DMS153 treated with DMSO at 0.1 percent for 48 hours (cell line): ENCODE data around the gene CEP57L1.
"Not testable (repeated sequence)": the region's sequence is repeated elsewhere in the genome, so short reads cannot be mapped to it uniquely, and the experiment has no call there.

Experiments used
- DNase-seq: peaks from one replicate; lab custom pipeline; 2025; ENCODE audit not compliant: unreplicated experiment; lab: John Stamatoyannopoulos, UW

Gene CEP57L1

GRCh38 chr6:109166673-109167072 lies 71.4 kb downstream of the CEP57L1 start:
- no peak for DNase-seq

GRCh38 chr6:109167562-109167961 lies 72.3 kb downstream of the CEP57L1 start:
- no peak for DNase-seq

GRCh38 chr6:109170333-109170732 lies 75.0 kb downstream of the CEP57L1 start:
- DNase-seq = no peak

GRCh38 chr6:109172101-109172746 lies 76.9 kb downstream of the CEP57L1 start:
- DNase-seq = no peak

DNA sequence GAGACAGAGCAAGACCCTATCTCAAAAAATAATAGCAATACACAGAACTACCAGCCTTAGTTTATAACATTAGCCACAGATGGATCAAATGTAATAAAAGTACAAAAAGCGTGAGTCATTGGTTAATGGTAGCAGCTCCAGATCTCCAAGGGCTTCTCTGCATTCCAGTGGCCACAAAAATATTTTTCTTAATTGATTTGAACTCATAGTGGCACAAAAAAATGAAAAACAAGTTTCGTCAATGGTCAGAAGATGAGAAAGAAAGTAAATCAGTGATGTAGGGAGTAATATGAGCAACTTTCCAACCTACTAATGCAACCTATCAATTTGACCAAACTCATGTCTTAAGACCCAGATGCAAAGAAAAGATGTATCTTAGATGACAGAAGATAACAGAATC lies 79.6 kb downstream of the CEP57L1 start:
- no peak for DNase-seq

GRCh38 chr6:109178921-109179320 lies 83.6 kb downstream of the CEP57L1 start:
- DNase-seq = no peak

GRCh38 chr6:109179507-109179906 lies 84.2 kb downstream of the CEP57L1 start:
- no peak for DNase-seq

GRCh38 chr6:109182578-109182977 lies 87.3 kb downstream of the CEP57L1 start:
- DNase-seq = no peak

GRCh38 chr6:109183109-109183650 lies 87.9 kb downstream of the CEP57L1 start:
- peak; percentile 17 for DNase-seq

DNA sequence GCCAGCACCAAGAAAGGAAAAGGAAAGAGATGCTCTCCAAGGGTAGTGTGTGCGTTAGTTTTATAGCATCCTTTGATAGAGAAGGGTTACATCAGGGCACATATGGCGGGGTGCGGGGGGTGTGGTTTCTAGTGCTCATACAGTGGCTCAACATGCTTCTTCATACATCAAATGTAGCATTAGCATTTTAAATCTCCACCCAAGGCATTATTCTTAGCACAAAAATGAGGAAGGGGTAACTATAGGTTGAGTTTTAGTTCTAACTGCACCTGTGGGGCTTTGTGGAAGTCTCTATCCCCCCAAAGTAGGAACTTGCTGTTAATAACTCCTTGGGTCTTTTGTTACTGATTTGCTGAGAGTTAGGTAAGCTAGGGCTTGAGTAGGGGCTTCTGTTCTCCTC lies 89.3 kb downstream of the CEP57L1 start:
- no peak for DNase-seq

GRCh38 chr6:109186012-109186411 lies 90.7 kb downstream of the CEP57L1 start:
- no peak for DNase-seq

DNA sequence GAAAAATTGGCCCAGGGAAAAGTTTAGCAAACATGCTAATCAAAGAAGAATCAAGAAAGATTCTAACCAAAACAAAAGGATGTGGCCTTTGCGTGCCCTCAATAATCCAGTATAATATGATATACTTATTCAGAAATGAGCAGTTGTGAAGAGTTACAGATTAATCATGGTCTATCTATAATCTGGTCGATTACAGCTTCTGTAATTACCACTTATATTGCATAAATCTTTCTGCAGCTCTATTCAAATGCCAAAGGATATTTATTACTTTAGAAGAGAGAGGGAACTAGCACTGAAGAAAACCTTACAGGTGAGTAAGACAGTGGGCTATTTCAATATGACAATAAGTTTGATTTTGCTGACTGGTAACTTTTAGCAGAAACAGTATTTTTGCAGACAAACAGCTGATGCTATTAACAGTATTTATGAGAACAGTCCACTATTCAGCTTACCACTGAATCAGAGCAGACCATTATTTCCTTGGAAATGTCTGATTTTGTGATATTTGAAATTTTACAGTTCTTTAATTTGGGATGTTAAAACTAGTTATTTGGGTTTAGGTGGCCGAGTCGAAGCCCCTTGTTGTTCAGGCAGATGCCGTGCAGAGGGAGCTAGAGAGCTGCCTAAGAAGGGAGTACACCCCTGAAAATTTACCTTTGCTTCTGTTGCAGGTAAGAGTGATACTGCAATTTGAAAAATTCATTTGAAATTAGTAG lies 92.2 kb downstream of the CEP57L1 start:
- DNase-seq = peak; percentile 71

DNA sequence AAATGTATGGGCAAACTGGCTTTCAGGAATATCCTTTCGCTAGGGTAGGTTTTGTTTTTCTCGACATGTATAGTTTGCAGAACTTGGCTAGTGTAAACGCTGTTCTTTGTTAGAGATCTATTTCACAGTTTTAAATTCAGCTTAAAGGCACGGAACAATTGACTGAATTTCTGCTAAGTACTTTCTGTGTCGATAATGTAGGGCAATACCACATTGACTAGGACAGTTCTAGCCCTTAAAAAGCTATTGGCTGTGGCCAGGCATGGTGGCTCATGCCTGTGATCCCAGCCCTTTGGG lies 92.8 kb downstream of the CEP57L1 start:
- DNase-seq = no peak

GRCh38 chr6:109191368-109191767 lies 96.1 kb downstream of the CEP57L1 start:
- DNase-seq = not testable (repeated sequence)

DNA sequence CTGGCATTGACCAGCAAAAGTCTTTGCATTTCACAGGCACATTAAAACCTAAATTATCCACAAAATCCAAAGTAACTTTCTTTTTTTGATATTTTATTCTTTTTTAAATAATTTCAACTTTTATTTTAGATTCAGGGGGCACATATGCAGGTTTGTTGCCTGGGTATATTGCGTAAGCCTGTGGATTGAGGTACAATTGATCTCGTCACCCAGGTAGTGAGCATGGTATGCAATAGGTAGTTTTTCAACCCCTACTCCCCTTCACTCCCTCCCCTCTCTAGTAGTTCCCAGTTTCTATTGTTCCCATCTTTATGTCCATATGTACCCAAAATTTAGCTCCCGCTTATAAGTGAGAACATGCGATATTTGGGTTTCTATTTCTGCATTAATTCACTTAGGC lies 97.6 kb downstream of the CEP57L1 start:
- DNase-seq = no peak

DNA sequence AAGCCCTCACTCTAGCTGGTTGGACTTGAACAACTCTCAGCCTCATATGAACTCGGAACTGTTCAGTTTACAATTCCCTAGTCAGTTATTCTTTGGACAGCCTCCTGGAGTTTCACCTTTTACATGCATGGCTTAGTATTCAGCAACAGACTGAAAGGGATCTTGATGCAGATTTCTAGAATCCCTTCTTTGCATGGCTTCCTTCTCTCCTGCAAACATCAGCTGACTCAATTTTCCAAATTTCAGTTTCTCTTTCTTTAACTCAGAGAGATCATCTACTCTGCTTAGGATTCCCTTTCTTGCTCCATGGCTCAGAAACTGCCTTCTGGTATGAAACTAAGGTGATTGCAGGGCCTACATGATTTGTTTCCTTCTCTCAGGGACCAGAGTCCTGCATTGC lies 99.6 kb downstream of the CEP57L1 start:
- DNase-seq = no peak

DNA sequence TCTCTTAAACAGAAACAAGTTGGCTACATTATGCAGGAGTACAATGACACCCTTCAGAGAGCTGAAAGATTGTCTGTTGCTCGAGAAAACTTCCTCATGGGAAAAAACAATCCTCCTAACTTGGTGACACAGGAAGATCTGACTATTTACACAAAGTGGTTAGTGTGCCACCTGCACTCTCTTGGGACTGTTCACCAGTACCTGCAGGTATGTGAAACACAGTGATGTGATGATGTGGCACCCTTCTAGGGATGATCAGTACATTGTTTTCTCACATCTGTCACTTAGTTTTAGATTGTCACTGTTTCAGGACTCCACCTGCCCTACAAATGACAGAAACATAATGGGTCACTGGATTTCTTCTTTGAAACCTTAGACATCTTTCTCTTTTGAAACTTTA lies 101.8 kb downstream of the CEP57L1 start:
- DNase-seq = no peak

GRCh38 chr6:109202409-109203264 lies 107.3 kb downstream of the CEP57L1 start:
- DNase-seq = no peak

DNA sequence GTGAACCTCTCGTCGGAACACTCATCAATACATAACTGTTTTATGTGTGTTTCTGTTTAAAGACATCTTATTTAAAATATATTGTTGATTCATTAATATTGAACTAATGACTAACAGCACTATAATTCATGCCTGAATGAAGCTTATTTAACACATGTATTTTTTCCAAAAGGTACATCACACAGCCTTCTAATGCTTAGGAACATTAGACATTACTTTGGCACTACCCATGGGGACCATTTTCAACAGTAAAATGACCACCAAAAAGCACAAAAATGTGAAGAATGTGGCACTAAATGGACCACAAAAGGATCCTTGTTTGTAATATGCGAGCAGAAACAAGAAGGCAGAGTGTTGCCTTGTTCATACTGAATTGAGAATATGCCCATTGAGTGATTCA lies 109.2 kb downstream of the CEP57L1 start:
- DNase-seq = no peak

- DNase-seq = no peak
Observed at GRCh38 chr6:109212683-109213082, 117.4 kb downstream of the CEP57L1 start.
